DOHH2 (cell line): ENCODE results near the gene HIGD1B.

ENCODE experiments used
- H3F3A ChIP-seq: fragments of 200-600 bp; sonication (generic), shearing (Covaris generic); 2 replicates; pipeline ENCODE4 v1.6.0; 2016; ENCODE audit warnings: antibody characterized with exemption, mild to moderate bottlenecking; ENCODE audit not compliant: control insufficient read depth, insufficient read depth
- H3K27ac ChIP-seq: fragments of 200-600 bp; sonication (generic); 2 replicates; pipeline ENCODE4 v1.5.1; 2014; ENCODE audit warnings: low read depth, mild to moderate bottlenecking, low read length, moderate library complexity
- H3K27me3 ChIP-seq: fragments of 200-600 bp; sonication (generic); 2 replicates; pipeline ENCODE4 v1.6.1; 2014; ENCODE audit warnings: mild to moderate bottlenecking, low read length, mixed read lengths; ENCODE audit not compliant: control insufficient read depth
- H3K36me3 ChIP-seq: fragments of 200-600 bp; sonication (generic); 2 replicates; pipeline ENCODE4 v1.6.1; 2014; ENCODE audit warnings: mild to moderate bottlenecking, low read length, moderate library complexity, mixed read lengths; ENCODE audit not compliant: control insufficient read depth
- H3K4me1 ChIP-seq: fragments of 200-600 bp; sonication (generic); 2 replicates; pipeline ENCODE4 v1.6.1; 2014; ENCODE audit warnings: mild to moderate bottlenecking, low read length, mixed read lengths; ENCODE audit not compliant: control insufficient read depth
- H3K4me2 ChIP-seq: fragments of 200-600 bp; sonication (generic); 2 replicates; pipeline ENCODE4 v1.6.0; 2014; ENCODE audit warnings: mild to moderate bottlenecking, low read length, moderate library complexity
- H3K4me3 ChIP-seq: fragments of 200-600 bp; sonication (generic); 2 replicates; pipeline ENCODE4 v1.5.1; 2014; ENCODE audit warnings: mild to moderate bottlenecking, low read length, mixed read lengths
- H3K79me2 ChIP-seq: fragments of 200-600 bp; sonication (generic); 2 replicates; pipeline ENCODE4 v1.6.1; 2014; ENCODE audit warnings: mild to moderate bottlenecking, low read length, mixed read lengths; ENCODE audit not compliant: control insufficient read depth
- H3K9me2 ChIP-seq: fragments of 200-600 bp; sonication (generic); replicated peaks from 2 replicates; pipeline ENCODE4 v1.6.1; 2014; ENCODE audit warnings: mild to moderate bottlenecking, low read length, mixed read lengths; ENCODE audit not compliant: control insufficient read depth
- H3K9me3 ChIP-seq: fragments of 200-600 bp; sonication (generic); 2 replicates; pipeline ENCODE4 v1.6.1; 2014; ENCODE audit warnings: antibody characterized with exemption, low read length, mixed read lengths; ENCODE audit not compliant: control insufficient read depth, insufficient read depth
- H4K20me1 ChIP-seq: fragments of 200-600 bp; sonication (generic); 2 replicates; pipeline ENCODE4 v1.6.0; 2014; ENCODE audit warnings: low read depth, mild to moderate bottlenecking, antibody characterized with exemption, low read length, moderate library complexity; ENCODE audit not compliant: control insufficient read depth, insufficient read depth
- EZH2phosphoT487 ChIP-seq: fragments of 200-600 bp; sonication (generic); IDR thresholded peaks from 2 replicates; pipeline ENCODE4 v1.6.1; 2017; ENCODE audit warnings: borderline replicate concordance, mild to moderate bottlenecking, antibody characterized with exemption, low read length, moderate library complexity, mixed read lengths
- TF ChIP-seq, protein P1 (sequence below): fragments of 200-600 bp; sonication (generic); IDR thresholded peaks from one replicate; pipeline ENCODE4 v1.5.1; 2014; ENCODE audit warnings: antibody characterized with exemption, mild to moderate bottlenecking, low read depth, low read length; ENCODE audit not compliant: poor library complexity, severe bottlenecking

Gene HIGD1B

DNA sequence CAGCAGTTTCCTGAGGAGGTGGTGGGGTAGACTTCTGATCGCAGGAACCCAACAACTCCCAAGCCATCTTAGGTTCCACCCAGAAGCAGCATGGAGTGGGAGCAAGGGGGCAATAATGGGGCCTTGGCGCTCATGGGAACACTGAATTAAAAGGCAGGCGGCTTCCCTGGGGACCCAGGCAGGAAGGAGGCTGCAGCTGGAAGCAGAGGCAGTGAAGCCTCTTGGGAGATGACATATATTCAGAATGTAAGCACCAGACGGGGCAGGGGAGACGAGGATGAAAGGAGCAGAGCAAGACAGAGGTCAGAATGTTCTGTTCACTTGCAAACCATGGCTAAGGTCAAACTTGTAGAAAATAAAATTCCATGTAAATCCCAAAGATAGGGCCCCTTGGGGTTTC is 2.9 kb downstream of the HIGD1B start:
- no peaks in the 10 kb centered on the region for H3K4me1 ChIP-seq
- no peaks in the 10 kb centered on the region for H3K79me2 ChIP-seq
- H3K9me3 ChIP-seq: no peaks in the 10 kb centered on the region
- no peaks in the 10 kb centered on the region for H3K9me2 ChIP-seq
- H3F3A ChIP-seq: no peaks in the 10 kb centered on the region
- no peaks in the 10 kb centered on the region; the same call in 1 of the 2 replicates for H4K20me1 ChIP-seq
- H3K4me2 ChIP-seq: no peak overlapping the region
- H3K27ac ChIP-seq: no peak overlapping the region
- H3K4me3 ChIP-seq: no peak overlapping the region
- TF ChIP-seq EZH2phosphoT487: no peak
- TF ChIP-seq, protein P1, sequence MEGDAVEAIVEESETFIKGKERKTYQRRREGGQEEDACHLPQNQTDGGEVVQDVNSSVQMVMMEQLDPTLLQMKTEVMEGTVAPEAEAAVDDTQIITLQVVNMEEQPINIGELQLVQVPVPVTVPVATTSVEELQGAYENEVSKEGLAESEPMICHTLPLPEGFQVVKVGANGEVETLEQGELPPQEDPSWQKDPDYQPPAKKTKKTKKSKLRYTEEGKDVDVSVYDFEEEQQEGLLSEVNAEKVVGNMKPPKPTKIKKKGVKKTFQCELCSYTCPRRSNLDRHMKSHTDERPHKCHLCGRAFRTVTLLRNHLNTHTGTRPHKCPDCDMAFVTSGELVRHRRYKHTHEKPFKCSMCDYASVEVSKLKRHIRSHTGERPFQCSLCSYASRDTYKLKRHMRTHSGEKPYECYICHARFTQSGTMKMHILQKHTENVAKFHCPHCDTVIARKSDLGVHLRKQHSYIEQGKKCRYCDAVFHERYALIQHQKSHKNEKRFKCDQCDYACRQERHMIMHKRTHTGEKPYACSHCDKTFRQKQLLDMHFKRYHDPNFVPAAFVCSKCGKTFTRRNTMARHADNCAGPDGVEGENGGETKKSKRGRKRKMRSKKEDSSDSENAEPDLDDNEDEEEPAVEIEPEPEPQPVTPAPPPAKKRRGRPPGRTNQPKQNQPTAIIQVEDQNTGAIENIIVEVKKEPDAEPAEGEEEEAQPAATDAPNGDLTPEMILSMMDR: no peak
- H3K36me3 ChIP-seq: peaks cover 51% of the 10 kb centered on the region
- H3K27me3 ChIP-seq: no peaks in the 10 kb centered on the region

DNA sequence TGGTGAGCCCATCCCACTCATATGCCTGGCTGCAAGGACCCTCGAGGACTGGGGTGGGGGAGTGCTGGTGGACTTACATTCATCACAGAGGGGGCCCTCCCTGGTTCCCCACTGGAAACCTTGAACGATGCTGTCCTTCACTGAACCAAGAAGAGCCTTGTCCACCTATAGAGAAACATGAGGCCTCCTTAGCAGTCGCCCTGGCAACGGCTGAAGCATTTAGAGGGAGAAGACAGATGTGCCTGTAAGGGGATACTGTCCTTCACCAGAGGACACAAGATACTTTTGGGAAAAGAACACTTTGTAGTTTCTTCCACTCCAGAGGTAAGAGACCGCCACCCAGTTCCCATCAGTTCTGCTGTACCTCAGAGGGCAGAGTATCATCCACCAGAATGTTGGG is 6.5 kb downstream of the HIGD1B start:
- no peaks in the 10 kb centered on the region for H3K9me3 ChIP-seq
- H3K9me2 ChIP-seq: no peaks in the 10 kb centered on the region
- no peaks in the 10 kb centered on the region for H3K79me2 ChIP-seq
- no peaks in the 10 kb centered on the region for H3K27me3 ChIP-seq
- H3K4me2 ChIP-seq: no peak overlapping the region
- H3K4me1 ChIP-seq: no peaks in the 10 kb centered on the region
- H4K20me1 ChIP-seq: no peaks in the 10 kb centered on the region; the same call in 1 of the 2 replicates
- no peaks in the 10 kb centered on the region for H3F3A ChIP-seq
- H3K36me3 ChIP-seq: peaks cover 85% of the 10 kb centered on the region
- H3K4me3 ChIP-seq: no peak overlapping the region
- H3K27ac ChIP-seq: no peak overlapping the region
- TF ChIP-seq, protein P1: no peak
- TF ChIP-seq EZH2phosphoT487: no peak

DNA sequence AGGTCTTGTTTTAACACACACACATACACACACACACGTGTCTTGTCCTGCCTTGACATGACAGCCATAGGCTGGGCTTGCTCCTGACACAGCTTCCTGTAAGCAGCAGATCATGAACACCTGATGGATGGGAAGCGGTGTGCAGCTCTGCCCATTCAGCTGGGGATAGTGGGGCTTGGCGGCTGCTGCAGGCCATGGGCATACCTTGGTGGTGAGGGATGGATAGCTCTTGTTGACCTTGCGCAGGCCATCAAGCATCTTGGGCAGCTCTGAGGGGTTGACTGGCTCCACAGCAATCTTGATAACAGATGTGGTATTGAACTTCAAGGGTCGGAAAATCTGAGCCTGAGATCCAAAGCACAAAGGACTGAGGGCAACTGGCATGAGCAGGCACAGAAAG is 12.0 kb downstream of the HIGD1B start:
- TF ChIP-seq EZH2phosphoT487: no peak
- TF ChIP-seq, protein P1: no peak
- no peaks in the 10 kb centered on the region for H3K27me3 ChIP-seq
- H3K9me2 ChIP-seq: no peaks in the 10 kb centered on the region
- H4K20me1 ChIP-seq: no peaks in the 10 kb centered on the region
- no peaks in the 10 kb centered on the region for H3F3A ChIP-seq
- no peaks in the 10 kb centered on the region for H3K4me1 ChIP-seq
- no peak overlapping the region for H3K4me3 ChIP-seq
- no peaks in the 10 kb centered on the region for H3K79me2 ChIP-seq
- no peaks in the 10 kb centered on the region for H3K9me3 ChIP-seq
- H3K4me2 ChIP-seq: no peak overlapping the region
- no peak overlapping the region for H3K27ac ChIP-seq
- peaks cover 88% of the 10 kb centered on the region for H3K36me3 ChIP-seq
